GM21423 (cell line): ENCODE data around the gene NT5C2.
"Not testable (repeated sequence)": the region's sequence is repeated elsewhere in the genome, so short reads cannot be mapped to it uniquely, and the experiment has no call there.

Experiments used
- ATAC-seq: cut with Tn5 transposase; IDR thresholded peaks from one replicate; pipeline ENCODE4 v1.9.1; 2021; ENCODE audit warnings: mild to moderate bottlenecking, moderate library complexity; ENCODE audit not compliant: unreplicated experiment

The NT5C2 gene

GRCh38 chr10:103067099-103067477 lies 126.0 kb downstream of the NT5C2 start:
- ATAC-seq: not testable (repeated sequence)

GRCh38 chr10:103066141-103067098 lies 126.7 kb downstream of the NT5C2 start:
- ATAC-seq: no peak

- ATAC-seq: no peak
Measured at GRCh38 chr10:103064956-103065355, 128.1 kb downstream of the NT5C2 start.

- no peak for ATAC-seq
Measured at GRCh38 chr10:103062854-103063590, 130.1 kb downstream of the NT5C2 start.

- ATAC-seq: no peak
Measured at GRCh38 chr10:103060575-103060974, 132.5 kb downstream of the NT5C2 start.

GRCh38 chr10:103058034-103058433 lies 135.0 kb downstream of the NT5C2 start:
- no peak for ATAC-seq

- ATAC-seq: no peak
Measured at GRCh38 chr10:103055105-103055504, 138.0 kb downstream of the NT5C2 start.

- ATAC-seq: no peak
Measured at GRCh38 chr10:103054621-103055020, 138.5 kb downstream of the NT5C2 start.

DNA sequence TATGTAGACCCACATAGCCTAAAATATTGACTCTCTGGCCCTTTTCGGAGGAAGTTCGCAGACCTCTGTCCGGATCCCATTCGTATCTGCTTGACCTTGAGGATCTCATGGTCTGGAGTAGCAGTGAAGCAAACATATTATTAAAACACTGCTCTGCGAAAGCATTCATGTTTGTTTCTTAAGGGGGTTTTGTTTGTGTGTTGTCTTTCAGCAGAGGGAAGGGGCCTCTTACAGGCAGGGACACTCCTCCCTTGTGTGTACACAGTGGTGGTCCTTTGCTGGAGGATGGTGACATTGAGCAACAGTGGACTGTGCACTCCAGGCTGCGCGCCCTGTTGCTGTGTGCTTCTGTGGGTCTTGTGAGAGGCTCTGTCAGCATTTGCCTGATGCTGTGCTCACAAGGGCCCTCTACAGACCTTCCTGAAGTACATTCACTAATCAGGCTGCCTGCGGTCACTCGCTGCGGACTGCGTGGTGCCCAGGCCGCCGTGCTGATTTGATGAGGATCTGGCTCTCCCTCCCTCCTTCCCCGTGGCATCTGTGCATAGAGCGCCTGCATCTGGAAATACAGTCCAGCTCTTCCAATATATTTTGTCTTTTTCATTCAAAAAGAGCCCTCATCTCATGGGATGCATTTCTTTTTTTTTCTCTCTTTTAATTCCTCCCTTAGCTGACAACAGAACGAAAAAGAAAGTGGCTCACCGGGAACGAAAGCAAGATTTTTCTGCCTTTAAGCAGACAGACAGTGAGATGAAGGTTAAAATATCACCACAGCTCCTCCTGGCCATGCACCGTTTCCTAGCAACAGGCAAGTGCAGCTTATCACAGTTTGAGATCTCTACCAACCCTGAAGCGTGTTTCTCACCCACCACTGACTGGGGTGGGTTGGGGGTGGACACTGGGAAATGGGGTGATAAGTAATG lies 139.2 kb downstream of the NT5C2 start:
- peak; percentile 87 for ATAC-seq

- no peak for ATAC-seq
Measured at GRCh38 chr10:103049237-103049636, 143.8 kb downstream of the NT5C2 start.

- no peak for ATAC-seq
Measured at GRCh38 chr10:103047381-103047780, 145.7 kb downstream of the NT5C2 start.

- no peak for ATAC-seq
Measured at GRCh38 chr10:103045961-103046360, 147.1 kb downstream of the NT5C2 start.

DNA sequence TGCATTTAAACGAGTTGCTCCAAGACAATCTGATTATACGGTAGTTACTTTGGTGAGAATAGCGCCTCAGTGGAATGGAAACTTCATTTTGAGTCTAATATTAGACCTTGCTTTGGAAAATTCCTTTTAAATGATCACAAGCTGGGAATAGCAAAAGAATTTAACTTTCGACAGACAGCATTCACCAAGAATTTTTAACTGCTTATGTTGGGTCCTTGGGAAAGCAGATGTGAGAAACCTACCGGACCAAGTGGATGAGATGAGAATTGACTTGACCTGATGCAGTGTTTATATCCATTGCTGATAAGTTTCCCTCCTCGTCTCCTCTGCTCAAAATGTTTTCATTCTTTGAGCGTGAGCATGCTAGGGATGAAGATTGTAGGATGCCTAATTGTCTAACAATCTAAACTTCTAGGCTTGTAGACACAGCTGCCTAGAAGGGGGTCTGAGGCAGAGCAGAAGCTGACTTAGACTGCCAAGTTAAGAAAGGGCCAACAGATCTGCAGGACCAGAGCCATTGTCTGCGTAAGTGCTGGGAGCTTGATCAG lies 148.1 kb downstream of the NT5C2 start:
- ATAC-seq: no peak

- no peak for ATAC-seq
Measured at GRCh38 chr10:103042908-103043307, 150.2 kb downstream of the NT5C2 start.

DNA sequence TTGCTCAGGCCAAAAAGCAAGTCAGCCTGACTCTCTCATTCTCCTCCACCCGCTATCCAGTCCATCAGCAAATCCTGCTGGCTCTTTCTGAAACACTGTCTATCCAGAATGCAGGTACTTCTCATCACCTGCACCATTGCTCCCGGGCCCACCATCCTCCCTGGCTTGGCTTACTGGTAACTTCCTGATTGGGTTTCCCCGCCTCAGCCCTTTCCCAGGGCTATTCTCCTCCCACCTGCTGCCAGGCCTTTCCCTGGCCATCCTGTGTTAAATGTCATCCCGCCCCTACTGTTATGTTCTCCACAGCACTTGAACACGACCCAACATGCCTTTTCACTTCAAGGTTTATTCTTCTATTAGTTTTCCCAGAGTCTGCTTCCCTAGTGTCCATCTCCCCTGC lies 150.9 kb downstream of the NT5C2 start:
- no peak for ATAC-seq

GRCh38 chr10:103041391-103041790 lies 151.7 kb downstream of the NT5C2 start:
- no peak for ATAC-seq

GRCh38 chr10:103040418-103040817 lies 152.7 kb downstream of the NT5C2 start:
- ATAC-seq: no peak

DNA sequence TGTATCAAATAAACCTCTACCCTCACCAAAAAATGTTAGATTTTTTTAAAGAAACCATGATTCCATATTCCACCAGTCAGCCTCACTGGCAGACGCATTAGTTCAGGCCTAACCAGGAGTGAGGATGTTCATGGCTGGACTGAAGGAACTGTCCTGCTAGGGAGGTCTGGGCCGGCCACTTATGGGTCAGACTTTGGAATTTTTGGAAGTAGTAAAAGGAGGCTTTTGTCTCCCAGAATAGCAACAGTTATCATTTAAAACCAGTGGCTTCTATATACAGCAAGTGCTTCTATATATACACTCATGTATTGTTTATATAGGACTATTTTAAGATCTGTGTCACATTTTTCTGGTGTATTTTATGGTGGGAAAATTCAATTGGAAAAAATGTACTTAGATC lies 154.5 kb downstream of the NT5C2 start:
- ATAC-seq: no peak
